Measurements from ENCODE around the gene PDYN.

Gene PDYN

DNA sequence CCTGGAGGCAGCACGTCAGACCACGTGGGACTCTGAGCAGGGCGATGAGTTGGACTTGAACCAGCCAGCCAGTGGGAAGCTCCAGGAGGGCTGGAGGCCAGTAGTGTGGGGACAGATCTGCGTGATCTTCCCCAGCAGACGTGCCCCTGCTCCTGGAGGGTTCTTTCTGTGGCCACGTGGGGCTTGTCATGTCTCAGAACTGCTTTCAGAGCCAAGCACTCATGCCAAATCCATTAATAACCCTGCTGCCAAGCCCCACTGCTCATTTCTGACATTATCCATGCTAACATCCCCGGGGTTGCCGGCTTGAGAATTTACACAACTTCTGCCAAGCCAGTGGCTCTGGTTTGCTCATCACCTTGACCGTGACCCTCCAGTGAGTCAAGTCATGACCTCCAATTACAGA, 60.4 kb downstream of the PDYN start:
- H3K27ac ChIP-seq (ENCODE audit: low read depth, low read length) = no peak overlapping the region
- H3K4me1 ChIP-seq (ENCODE audit: control insufficient read depth, insufficient read depth, low read length) = 0 out of 2 replicates have a peak, but pooled peaks cover 9% of the 10 kb centered on the region
- no peaks in the 10 kb centered on the region for H3K27me3 ChIP-seq (ENCODE audit: control insufficient read depth, insufficient read depth, low read length)
- H3K4me3 ChIP-seq (ENCODE audit: low read depth, low read length) = no peak overlapping the region
- H3K36me3 ChIP-seq (ENCODE audit: control insufficient read depth, insufficient read depth, low read length) = no peaks in the 10 kb centered on the region
- H3K9me3 ChIP-seq (ENCODE audit: control insufficient read depth, insufficient read depth, low read length) = no peaks in the 10 kb centered on the region
- no peak overlapping the region for H3K9ac ChIP-seq (ENCODE audit: low read depth, low read length)

DNA sequence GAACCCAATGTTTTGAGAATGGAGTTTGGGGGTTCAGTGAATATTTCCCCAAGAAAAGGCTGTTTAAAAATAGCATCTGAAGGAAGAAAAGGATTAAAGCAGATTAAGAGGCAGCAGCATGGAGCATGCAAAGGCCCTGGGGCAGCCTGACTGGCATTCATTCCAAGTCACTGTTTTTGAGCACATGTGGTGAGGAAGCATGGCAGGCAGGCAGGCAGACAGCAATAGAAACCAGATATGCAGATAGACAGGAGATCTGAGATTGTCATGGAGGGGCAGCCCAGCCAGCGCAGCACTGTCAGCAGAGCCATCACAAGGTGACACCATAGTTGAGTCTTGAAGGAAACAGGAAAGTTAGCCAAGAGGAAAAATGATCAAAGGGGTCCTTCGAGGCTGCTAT, 60.9 kb downstream of the PDYN start:
- H3K9ac ChIP-seq (ENCODE audit: low read depth, low read length) = no peak overlapping the region
- no peak overlapping the region for H3K27ac ChIP-seq (ENCODE audit: low read depth, low read length)
- no peaks in the 10 kb centered on the region for H3K27me3 ChIP-seq (ENCODE audit: control insufficient read depth, insufficient read depth, low read length)
- H3K4me3 ChIP-seq (ENCODE audit: low read depth, low read length) = no peak overlapping the region
- no peaks in the 10 kb centered on the region for H3K36me3 ChIP-seq (ENCODE audit: control insufficient read depth, insufficient read depth, low read length)
- peaks cover 10% of the 10 kb centered on the region; the same call in 1 of the 2 replicates for H3K4me1 ChIP-seq (ENCODE audit: control insufficient read depth, insufficient read depth, low read length)
- no peaks in the 10 kb centered on the region for H3K9me3 ChIP-seq (ENCODE audit: control insufficient read depth, insufficient read depth, low read length)

GRCh38 chr20:1931830-1932229, 62.0 kb downstream of the PDYN start:
- Histone ChIP-seq H3K4me3 (ENCODE audit: low read depth, low read length) (no peak overlapping the region), H3K4me1 (ENCODE audit: control insufficient read depth, insufficient read depth, low read length) (peaks cover 19% of the 10 kb centered on the region; the same call in 1 of the 2 replicates), H3K36me3 (ENCODE audit: control insufficient read depth, insufficient read depth, low read length) (no peaks in the 10 kb centered on the region), H3K9me3 (ENCODE audit: control insufficient read depth, insufficient read depth, low read length) (no peaks in the 10 kb centered on the region), H3K27me3 (ENCODE audit: control insufficient read depth, insufficient read depth, low read length) (no peaks in the 10 kb centered on the region), H3K9ac (ENCODE audit: low read depth, low read length) (no peak overlapping the region), H3K27ac (ENCODE audit: low read depth, low read length) (no peak overlapping the region)

DNA sequence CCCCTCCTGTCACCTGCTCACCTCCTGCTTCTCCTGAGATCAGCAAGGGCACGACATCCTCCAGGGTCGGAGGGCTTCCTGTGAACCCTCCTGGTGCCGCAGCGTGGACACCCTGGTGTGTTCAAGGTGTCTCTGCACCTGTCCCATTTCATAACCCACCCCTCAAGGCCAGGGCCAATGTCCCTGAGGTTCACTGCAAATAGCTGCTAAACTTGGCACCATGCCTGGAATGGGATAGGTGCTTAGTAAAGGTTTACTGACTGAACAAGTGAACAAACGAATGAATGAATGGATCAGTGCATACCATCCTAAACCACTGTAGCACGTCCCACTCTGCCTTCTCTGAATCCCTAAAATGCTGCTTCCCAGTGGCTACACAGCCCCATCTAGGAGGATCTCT, 63.7 kb downstream of the PDYN start:
- no peak overlapping the region for H3K9ac ChIP-seq (ENCODE audit: low read depth, low read length)
- no peak overlapping the region for H3K27ac ChIP-seq (ENCODE audit: low read depth, low read length)
- no peaks in the 10 kb centered on the region for H3K9me3 ChIP-seq (ENCODE audit: control insufficient read depth, insufficient read depth, low read length)

GRCh38 chr20:1929460-1929859, 64.4 kb downstream of the PDYN start:
- Histone ChIP-seq H3K27ac (ENCODE audit: low read depth, low read length) (no peak overlapping the region), H3K36me3 (ENCODE audit: control insufficient read depth, insufficient read depth, low read length) (no peaks in the 10 kb centered on the region), H3K4me1 (ENCODE audit: control insufficient read depth, insufficient read depth, low read length) (peaks cover 19% of the 10 kb centered on the region; the same call in 1 of the 2 replicates), H3K4me3 (ENCODE audit: low read depth, low read length) (no peak overlapping the region), H3K9me3 (ENCODE audit: control insufficient read depth, insufficient read depth, low read length) (no peaks in the 10 kb centered on the region), H3K27me3 (ENCODE audit: control insufficient read depth, insufficient read depth, low read length) (no peaks in the 10 kb centered on the region), H3K9ac (ENCODE audit: low read depth, low read length) (no peak overlapping the region)

More for the DNA sequence above, 63.7 kb downstream of the PDYN start:
- no peaks in the 10 kb centered on the region for H3K36me3 ChIP-seq (ENCODE audit: control insufficient read depth, insufficient read depth, low read length)
- H3K4me1 ChIP-seq (ENCODE audit: control insufficient read depth, insufficient read depth, low read length) = peaks cover 19% of the 10 kb centered on the region; the same call in 1 of the 2 replicates
- H3K4me3 ChIP-seq (ENCODE audit: low read depth, low read length) = no peak overlapping the region
- no peaks in the 10 kb centered on the region for H3K27me3 ChIP-seq (ENCODE audit: control insufficient read depth, insufficient read depth, low read length)

- H3K27ac ChIP-seq (ENCODE audit: low read depth, low read length) = no peak overlapping the region
- H3K36me3 ChIP-seq (ENCODE audit: control insufficient read depth, insufficient read depth, low read length) = no peaks in the 10 kb centered on the region
- no peak overlapping the region for H3K9ac ChIP-seq (ENCODE audit: low read depth, low read length)
- peaks cover 19% of the 10 kb centered on the region; the same call in 1 of the 2 replicates for H3K4me1 ChIP-seq (ENCODE audit: control insufficient read depth, insufficient read depth, low read length)
- no peaks in the 10 kb centered on the region for H3K27me3 ChIP-seq (ENCODE audit: control insufficient read depth, insufficient read depth, low read length)
- no peak overlapping the region for H3K4me3 ChIP-seq (ENCODE audit: low read depth, low read length)
- no peaks in the 10 kb centered on the region for H3K9me3 ChIP-seq (ENCODE audit: control insufficient read depth, insufficient read depth, low read length)
Observed at GRCh38 chr20:1928782-1929181, 65.1 kb downstream of the PDYN start.
